ENCODE data around the gene ARL4A. TPM values are rescaled to one million over a fixed set of nuclear protein-coding genes. Genes with fewer than 3 reads are reported as not detected.

ARL4A gene
- total and polyA plus RNA-seq, 9 of the 15 experiments (the other 6 are each of a cell fraction or from before 2014, with no cell fraction given), result 118 to 688 (median 172) TPM

DNA sequence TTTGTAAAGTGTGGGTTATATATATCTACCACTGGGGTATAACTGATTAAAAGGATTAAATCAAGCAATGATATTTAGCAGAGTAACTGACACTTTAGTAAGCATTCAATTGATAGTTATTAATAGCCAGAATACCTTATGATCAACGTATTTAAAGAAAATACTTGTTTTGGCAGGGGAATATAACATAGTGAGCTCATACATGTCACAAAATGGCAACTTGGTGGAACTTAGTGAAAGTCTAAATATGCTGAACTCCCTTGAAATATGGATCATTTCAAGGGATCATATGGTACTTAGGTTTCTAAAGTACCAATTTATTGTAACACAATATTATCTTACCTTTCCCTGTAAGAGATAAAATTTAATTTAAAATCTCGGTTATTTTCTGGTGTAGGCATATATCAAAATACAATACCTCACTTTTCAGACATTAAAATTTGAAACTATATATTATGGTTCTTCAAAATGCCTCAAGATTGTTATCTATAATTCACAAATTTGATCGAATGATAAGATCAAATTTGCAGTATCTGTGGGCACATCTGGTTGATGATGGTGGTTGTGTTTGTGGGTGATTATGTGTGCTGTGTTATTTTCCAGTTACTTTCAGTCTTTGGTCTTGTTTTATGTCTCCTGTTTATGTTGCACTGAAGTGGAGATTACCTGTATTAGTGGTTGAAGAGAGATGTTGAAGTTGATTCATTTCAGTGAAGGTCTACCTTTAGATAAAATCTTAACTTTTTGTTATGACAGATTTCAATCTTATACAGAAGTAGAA lies 5.2 kb downstream of the ARL4A start:
- Histone ChIP-seq H3K27me3 (ENCODE audit: control insufficient read depth in 2 of 2, insufficient read depth in 2 of 2, low read length in 2 of 2) (no peaks in the 10 kb centered on the region), H3K9ac (ENCODE audit: insufficient read depth in 1 of 2, low read depth in 2 of 2, low read length in 2 of 2) (peak overlapping the region in 1 of 2 experiments; percentile 41; a peak in 2 of 4 replicates), H4K20me1 (replicated peaks; ENCODE audit: control insufficient read depth, insufficient read depth, low read length) (peaks cover 31% of the 10 kb centered on the region), H3K27ac (ENCODE audit: extremely low read depth, low read depth, low read length) (peak overlapping the region; percentile 1; the same call in 1 of the 3 replicates), H2AFZ (ENCODE audit: low read depth, low read length) (no peak overlapping the region), H3K79me2 (ENCODE audit: control insufficient read depth, insufficient read depth, low read length) (peaks cover 94% of the 10 kb centered on the region), H3K9me3 (replicated peaks; ENCODE audit: control insufficient read depth, insufficient read depth, low read depth, low read length) (no peaks in the 10 kb centered on the region), H3K4me3 (peak overlapping the region; percentile 61), H3K4me2 (ENCODE audit: insufficient read depth, low read length) (peak overlapping the region; percentile 81), H3K9me1 (ENCODE audit: control insufficient read depth, insufficient read depth, low read length) (no peaks in the 10 kb centered on the region), H3K36me3 (ENCODE audit: control insufficient read depth, insufficient read depth, low read length) (peaks cover 57% of the 10 kb centered on the region), H3K4me1 (replicated peaks in 1 of 2; ENCODE audit: control insufficient read depth in 2 of 2, insufficient read depth in 2 of 2, low read length in 2 of 2) (peaks cover 0 to 2% of the 10 kb centered on the region in 2 experiments; a peak in 2 of 5 replicates)
- intact Hi-C loops (cut with micrococcal nuclease), result no loop called here
- BruUV-seq (replicated peaks), result no TSS peak
- FAIRE-seq (no peak), DNase-seq (ENCODE audit: extremely low read depth in 1 of 4, low spot score in 3 of 4) (no peak), ATAC-seq (no peak)
- 2% methylated on average over 3 of the region's 3 CpGs for WGBS (ENCODE audit: insufficient coverage, low coverage, missing lambda C conversion rate)
- CTCF ChIA-PET (ENCODE audit: low intra/inter-chr PET ratio), result interaction anchor here (1.1 kb wide), 1 partner anchor 570 kb away, joined by 3 read pairs; no protein-coding TSS in a partner anchor
- POLR2A ChIA-PET, result interaction anchor here (0.5 to 3.9 kb wide), 6 partner anchors 14 to 51 kb away, joined by 3 to 23 read pairs (median 4); no protein-coding TSS in a partner anchor
- in situ Hi-C loops (cut with MboI), result no loop called here
- TF ChIP-seq, protein P1, sequence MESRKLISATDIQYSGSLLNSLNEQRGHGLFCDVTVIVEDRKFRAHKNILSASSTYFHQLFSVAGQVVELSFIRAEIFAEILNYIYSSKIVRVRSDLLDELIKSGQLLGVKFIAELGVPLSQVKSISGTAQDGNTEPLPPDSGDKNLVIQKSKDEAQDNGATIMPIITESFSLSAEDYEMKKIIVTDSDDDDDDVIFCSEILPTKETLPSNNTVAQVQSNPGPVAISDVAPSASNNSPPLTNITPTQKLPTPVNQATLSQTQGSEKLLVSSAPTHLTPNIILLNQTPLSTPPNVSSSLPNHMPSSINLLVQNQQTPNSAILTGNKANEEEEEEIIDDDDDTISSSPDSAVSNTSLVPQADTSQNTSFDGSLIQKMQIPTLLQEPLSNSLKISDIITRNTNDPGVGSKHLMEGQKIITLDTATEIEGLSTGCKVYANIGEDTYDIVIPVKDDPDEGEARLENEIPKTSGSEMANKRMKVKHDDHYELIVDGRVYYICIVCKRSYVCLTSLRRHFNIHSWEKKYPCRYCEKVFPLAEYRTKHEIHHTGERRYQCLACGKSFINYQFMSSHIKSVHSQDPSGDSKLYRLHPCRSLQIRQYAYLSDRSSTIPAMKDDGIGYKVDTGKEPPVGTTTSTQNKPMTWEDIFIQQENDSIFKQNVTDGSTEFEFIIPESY (CRISPR knock-in tag; IDR thresholded peaks at IDR 0.05), result no peak
- TF ChIP-seq, protein P2, sequence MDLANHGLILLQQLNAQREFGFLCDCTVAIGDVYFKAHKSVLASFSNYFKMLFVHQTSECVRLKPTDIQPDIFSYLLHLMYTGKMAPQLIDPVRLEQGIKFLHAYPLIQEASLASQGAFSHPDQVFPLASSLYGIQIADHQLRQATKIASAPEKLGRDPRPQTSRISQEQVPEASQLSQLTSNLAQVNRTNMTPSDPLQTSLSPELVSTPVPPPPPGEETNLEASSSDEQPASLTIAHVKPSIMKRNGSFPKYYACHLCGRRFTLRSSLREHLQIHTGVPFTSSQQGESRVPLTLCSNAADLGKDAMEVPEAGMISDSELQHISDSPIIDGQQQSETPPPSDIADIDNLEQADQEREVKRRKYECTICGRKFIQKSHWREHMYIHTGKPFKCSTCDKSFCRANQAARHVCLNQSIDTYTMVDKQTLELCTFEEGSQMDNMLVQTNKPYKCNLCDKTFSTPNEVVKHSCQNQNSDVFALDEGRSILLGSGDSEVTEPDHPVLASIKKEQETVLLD (IDR thresholded peaks at IDR 0.05), result peak; percentile 76; the same call in 1 of the 2 replicates
- TF ChIP-seq ZZZ3 (IDR thresholded peaks at IDR 0.05) (no peak), ZNF282 (CRISPR knock-in tag; IDR thresholded peaks at IDR 0.05) (no peak), BRD9 (IDR thresholded peaks at IDR 0.05; ENCODE audit: low read depth, partially characterized antibody) (no peak), ZNF263 (CRISPR knock-in tag; IDR thresholded peaks at IDR 0.05; ENCODE audit: borderline replicate concordance) (no peak), MIER1 (IDR thresholded peaks at IDR 0.05; ENCODE audit: low read depth) (no peak), DACH1 (IDR thresholded peaks at IDR 0.05; ENCODE audit: partially characterized antibody) (peak; percentile 71), YY1 (IDR thresholded peaks at IDR 0.05; ENCODE audit: borderline replicate concordance in 1 of 3, control insufficient read depth in 1 of 3, extremely low read depth in 1 of 3, insufficient read depth in 3 of 3, insufficient read length in 1 of 3, insufficient replicate concordance in 2 of 3, low read depth in 1 of 3, low read length in 2 of 3) (no peak), NELFE (IDR thresholded peaks at IDR 0.05; ENCODE audit: insufficient read depth, insufficient read length) (no peak), TEAD4 (IDR thresholded peaks at IDR 0.05; ENCODE audit: low read length) (peak; percentile 58; the same call in 1 of the 2 replicates), TEAD4 (CRISPR knock-in tag; IDR thresholded peaks at IDR 0.05; ENCODE audit: borderline replicate concordance) (no peak), ZBTB8A (IDR thresholded peaks at IDR 0.05; ENCODE audit: partially characterized antibody) (no peak), ZNF586 (CRISPR knock-in tag; conservative IDR thresholded peaks at IDR 0.05) (no peak), NCOR1 (IDR thresholded peaks at IDR 0.05) (peak; percentile 54)
- TF ChIP-seq, protein P3, sequence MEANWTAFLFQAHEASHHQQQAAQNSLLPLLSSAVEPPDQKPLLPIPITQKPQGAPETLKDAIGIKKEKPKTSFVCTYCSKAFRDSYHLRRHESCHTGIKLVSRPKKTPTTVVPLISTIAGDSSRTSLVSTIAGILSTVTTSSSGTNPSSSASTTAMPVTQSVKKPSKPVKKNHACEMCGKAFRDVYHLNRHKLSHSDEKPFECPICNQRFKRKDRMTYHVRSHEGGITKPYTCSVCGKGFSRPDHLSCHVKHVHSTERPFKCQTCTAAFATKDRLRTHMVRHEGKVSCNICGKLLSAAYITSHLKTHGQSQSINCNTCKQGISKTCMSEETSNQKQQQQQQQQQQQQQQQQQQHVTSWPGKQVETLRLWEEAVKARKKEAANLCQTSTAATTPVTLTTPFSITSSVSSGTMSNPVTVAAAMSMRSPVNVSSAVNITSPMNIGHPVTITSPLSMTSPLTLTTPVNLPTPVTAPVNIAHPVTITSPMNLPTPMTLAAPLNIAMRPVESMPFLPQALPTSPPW (CRISPR knock-in tag; IDR thresholded peaks at IDR 0.05), result no peak
